OCI-LY7 (cell line): ENCODE data around the gene NPAS4. TPM values are rescaled to one million over a fixed set of nuclear protein-coding genes. Genes with fewer than 3 reads are reported as not detected.

Source experiments
- BruUV-seq: library from RNA; stranded (reverse); fragments of 400-500 nt; replicated peaks from 2 replicates; lab custom pipeline; 2021; lab: Mats Ljungman, UMichigan
- CTCF ChIA-PET: fragments of 300-600 bp; sonication (Branson Sonifier 250); formaldehyde crosslinking; loops from one replicate; lab custom pipeline; 2022; ENCODE audit warnings: antibody characterized with exemption; ENCODE audit not compliant: unreplicated experiment; lab: Charles Lee
- POLR2A ChIA-PET: fragments of 300-600 bp; sonication (Branson Sonifier 250); formaldehyde crosslinking; loops from one replicate; lab custom pipeline; 2022; ENCODE audit warnings: antibody characterized with exemption; lab: Charles Lee
- DNase-seq: peaks from one replicate; pipeline ENCODE4 v3.0.0-alpha.2; 2015; ENCODE audit warnings: low spot score
- H2AFZ ChIP-seq: fragments of 200-600 bp; sonication (generic), shearing (Covaris generic); 2 replicates; pipeline ENCODE4 v1.6.1; 2014; ENCODE audit warnings: mild to moderate bottlenecking, antibody characterized with exemption, low read length, moderate library complexity
- H3K27ac ChIP-seq: fragments of 200-600 bp; sonication (generic); 2 replicates; pipeline ENCODE4 v1.5.1; 2014; ENCODE audit warnings: mixed run types, low read depth, mild to moderate bottlenecking, moderate library complexity, low read length, inconsistent platforms; ENCODE audit not compliant: poor library complexity, severe bottlenecking
- H3K36me3 ChIP-seq: fragments of 200-600 bp; sonication (generic); 2 replicates; pipeline ENCODE4 v1.6.1; 2014; ENCODE audit warnings: mild to moderate bottlenecking, antibody characterized with exemption, low read length, moderate library complexity, mixed read lengths; ENCODE audit not compliant: insufficient read depth
- H3K4me1 ChIP-seq: fragments of 200-600 bp; sonication (generic); 2 replicates; pipeline ENCODE4 v1.5.1; 2014; ENCODE audit warnings: mild to moderate bottlenecking, low read length; ENCODE audit not compliant: insufficient read depth, poor library complexity, severe bottlenecking
- H3K4me2 ChIP-seq: fragments of 200-600 bp; sonication (generic); 2 replicates; pipeline ENCODE4 v1.6.1; 2014; ENCODE audit warnings: mild to moderate bottlenecking, low read length
- H3K4me3 ChIP-seq: fragments of 200-600 bp; sonication (generic); 2 replicates; pipeline ENCODE4 v1.5.1; 2014; ENCODE audit warnings: mild to moderate bottlenecking, low read depth, low read length; ENCODE audit not compliant: poor library complexity, severe bottlenecking
- H3K79me2 ChIP-seq: fragments of 200-600 bp; sonication (generic); 2 replicates; pipeline ENCODE4 v1.6.1; 2016; ENCODE audit warnings: low read depth, mild to moderate bottlenecking, low read length, moderate library complexity, mixed read lengths; ENCODE audit not compliant: insufficient read depth
- H3K9me2 ChIP-seq: fragments of 200-600 bp; sonication (generic); 2 replicates; pipeline ENCODE4 v1.6.1; 2016; ENCODE audit warnings: mild to moderate bottlenecking, low read length, mixed read lengths; ENCODE audit not compliant: insufficient read depth
- H3K9me3 ChIP-seq: fragments of 200-600 bp; sonication (generic); 2 replicates; pipeline ENCODE4 v1.6.1; 2014; ENCODE audit warnings: mild to moderate bottlenecking, mixed run types, low read length, mixed read lengths
- H4K20me1 ChIP-seq: fragments of 200-600 bp; sonication (generic); 2 replicates; pipeline ENCODE4 v1.6.1; 2014; ENCODE audit warnings: mild to moderate bottlenecking, antibody characterized with exemption, low read length, moderate library complexity, mixed read lengths; ENCODE audit not compliant: insufficient read depth
- CTCF ChIP-seq: fragments of 200-600 bp; sonication (generic); conservative IDR thresholded peaks from 2 replicates; pipeline ENCODE4 v1.5.1; 2014; ENCODE audit warnings: mild to moderate bottlenecking, antibody characterized with exemption, low read length, moderate library complexity, mixed read lengths
- EZH2phosphoT487 ChIP-seq: fragments of 200-600 bp; sonication (generic); IDR thresholded peaks from 2 replicates; pipeline ENCODE4 v1.6.1; 2018; ENCODE audit warnings: low read depth, borderline replicate concordance, mild to moderate bottlenecking, mixed run types, antibody characterized with exemption, low read length, moderate library complexity, mixed read lengths
- intact Hi-C: fragments of 100-400 bp; cut with micrococcal nuclease; formaldehyde crosslinking; loops from one replicate; pipeline ENCODE4 v1.10.0; 2022; ENCODE audit not compliant: unreplicated experiment
- total RNA-seq, 2 experiments: library from RNA; depleted of rRNA in 1 of 2; stranded (reverse); fragments of >200 nt in 1 of 2; shearing (Covaris generic) in 1 of 2; gene quantifications; 2 replicates each; pipeline ENCODE4 v1.2.3, GENCODE V29; 2014 to 2022

The NPAS4 gene
- total RNA-seq, 2 experiments from 2014 or later: not detected

GRCh38 chr11:66432597-66432996 is 11.8 kb downstream of the NPAS4 start:
- Histone ChIP-seq H4K20me1 (no peaks in the 10 kb centered on the region), H2AFZ (no peak overlapping the region), H3K36me3 (peaks cover 36% of the 10 kb centered on the region), H3K4me2 (no peak overlapping the region), H3K4me3 (no peak overlapping the region), H3K27ac (no peak overlapping the region), H3K4me1 (peaks cover 5% of the 10 kb centered on the region), H3K9me3 (no peaks in the 10 kb centered on the region), H3K79me2 (peaks cover 5% of the 10 kb centered on the region; the same call in 1 of the 2 replicates), H3K9me2 (no peaks in the 10 kb centered on the region)
- CTCF ChIA-PET: no interaction called here
- POLR2A ChIA-PET: no interaction called here
- no TSS peak for BruUV-seq
- intact Hi-C loops: no loop called here
- no peak for DNase-seq
- TF ChIP-seq CTCF (no peak), EZH2phosphoT487 (no peak)

- ChIA-PET CTCF (interaction anchor here (1.0 to 1.2 kb wide), 3 partner anchors 41 to 108 kb away, joined by 3 read pairs; partner anchors contain the start of gene ZDHHC24), POLR2A (interaction anchor here (1.2 to 1.3 kb wide), 2 partner anchors 42 to 52 kb away, joined by 4 to 5 read pairs; partner anchors contain the start of gene DPP3)
- Histone ChIP-seq H3K9me2 (no peaks in the 10 kb centered on the region), H3K4me2 (peak overlapping the region; percentile 79), H3K27ac (peak overlapping the region; percentile 52), H3K4me1 (peaks cover 8% of the 10 kb centered on the region), H3K79me2 (peaks cover 11% of the 10 kb centered on the region; the same call in 1 of the 2 replicates), H2AFZ (peak overlapping the region; percentile 65), H3K9me3 (no peaks in the 10 kb centered on the region), H4K20me1 (no peaks in the 10 kb centered on the region), H3K36me3 (peaks cover 29% of the 10 kb centered on the region), H3K4me3 (peak overlapping the region; percentile 90)
- TF ChIP-seq CTCF (no peak), EZH2phosphoT487 (no peak)
- intact Hi-C loops: no loop called here
- DNase-seq: no peak
- BruUV-seq: no TSS peak
Observed at GRCh38 chr11:66437979-66438503, 17.2 kb downstream of the NPAS4 start.
